MG63 (cell line): ENCODE measurements around the gene SCMH1. TPM values are rescaled to one million over a fixed set of nuclear protein-coding genes. Genes with fewer than 3 reads are reported as not detected.
A peak's percentile ranks its signal among the peaks of the same experiment; 100 is the strongest.
"Not testable (repeated sequence)": the region's sequence is repeated elsewhere in the genome, so short reads cannot be mapped to it uniquely, and the experiment has no call there.

Source experiments
- DNase-seq: peaks from one replicate; pipeline ENCODE4 v3.0.0-alpha.2; 2020
- H3K27me3 ChIP-seq: fragments of 250-450 bp; sonication (Bioruptor Pico); 2 replicates; pipeline ENCODE4 v1.5.1; 2020; ENCODE audit warnings: mild to moderate bottlenecking, moderate library complexity
- H3K36me3 ChIP-seq: fragments of 250-450 bp; sonication (Bioruptor Pico); 2 replicates; pipeline ENCODE4 v1.5.1; 2020; ENCODE audit warnings: mild to moderate bottlenecking, moderate library complexity
- H3K4me3 ChIP-seq: fragments of 250-450 bp; sonication (Bioruptor Pico); 2 replicates; pipeline ENCODE4 v1.5.1; 2020; ENCODE audit warnings: mild to moderate bottlenecking, moderate library complexity
- H3K9me3 ChIP-seq: fragments of 250-450 bp; sonication (Bioruptor Pico); 2 replicates; pipeline ENCODE4 v1.5.1; 2020; ENCODE audit warnings: mild to moderate bottlenecking, moderate library complexity
- total RNA-seq: library from RNA; depleted of rRNA; stranded (reverse); fragments of >200 nt; shearing (Covaris generic); gene quantifications from 2 replicates; pipeline ENCODE4 v1.2.3, GENCODE V29; 2014; ENCODE audit warnings: low replicate concordance

SCMH1 gene
- total RNA-seq, 1 experiment from 2014 or later: 11.5 TPM

GRCh38 chr1:41149570-41149969 is 92.5 kb downstream of the SCMH1 start:
- no peak for DNase-seq
- H3K4me3 ChIP-seq: no peak overlapping the region
- H3K27me3 ChIP-seq: no peaks in the 10 kb centered on the region
- H3K36me3 ChIP-seq: peaks cover 46% of the 10 kb centered on the region
- no peaks in the 10 kb centered on the region for H3K9me3 ChIP-seq

- Histone ChIP-seq H3K4me3 (no peak overlapping the region), H3K27me3 (no peaks in the 10 kb centered on the region), H3K9me3 (peaks cover 15% of the 10 kb centered on the region), H3K36me3 (peaks cover 58% of the 10 kb centered on the region)
- no peak for DNase-seq
These were observed 97.8 kb downstream of the SCMH1 start for GRCh38 chr1:41144285-41144684.

GRCh38 chr1:41138549-41138948 is 103.6 kb downstream of the SCMH1 start:
- Histone ChIP-seq H3K9me3 (peaks cover 19% of the 10 kb centered on the region), H3K36me3 (peaks cover 62% of the 10 kb centered on the region), H3K4me3 (no peak overlapping the region), H3K27me3 (no peaks in the 10 kb centered on the region)
- DNase-seq: no peak

- Histone ChIP-seq H3K27me3 (no peaks in the 10 kb centered on the region), H3K36me3 (peaks cover 59% of the 10 kb centered on the region), H3K4me3 (no peak overlapping the region), H3K9me3 (peaks cover 14% of the 10 kb centered on the region)
- DNase-seq: no peak
These were observed 106.7 kb downstream of the SCMH1 start for GRCh38 chr1:41135196-41135947.

GRCh38 chr1:41134325-41134724 is 107.8 kb downstream of the SCMH1 start:
- H3K9me3 ChIP-seq, H3K27me3 ChIP-seq, H3K4me3 ChIP-seq, DNase-seq: not testable (repeated sequence)
- peaks cover 50% of the 10 kb centered on the region for H3K36me3 ChIP-seq

GRCh38 chr1:41122851-41123518 is 119.1 kb downstream of the SCMH1 start:
- Histone ChIP-seq H3K27me3 (no peaks in the 10 kb centered on the region), H3K9me3 (no peaks in the 10 kb centered on the region), H3K4me3 (no peak overlapping the region), H3K36me3 (peaks cover 2% of the 10 kb centered on the region; the same call in 1 of the 2 replicates)
- DNase-seq: peak; percentile 59

- peaks cover 3% of the 10 kb centered on the region; the same call in 1 of the 2 replicates for H3K36me3 ChIP-seq
- H3K4me3 ChIP-seq: no peak overlapping the region
- no peaks in the 10 kb centered on the region for H3K27me3 ChIP-seq
- no peak for DNase-seq
- H3K9me3 ChIP-seq: no peaks in the 10 kb centered on the region
These were observed 120.0 kb downstream of the SCMH1 start for GRCh38 chr1:41122148-41122547.

GRCh38 chr1:41118645-41119044 is 123.5 kb downstream of the SCMH1 start:
- no peak for DNase-seq
- Histone ChIP-seq H3K27me3 (no peaks in the 10 kb centered on the region), H3K36me3 (peaks cover 16% of the 10 kb centered on the region), H3K4me3 (no peak overlapping the region), H3K9me3 (no peaks in the 10 kb centered on the region)

GRCh38 chr1:41117241-41117640 is 124.9 kb downstream of the SCMH1 start:
- not testable (repeated sequence) for DNase-seq, H3K9me3 ChIP-seq, H3K4me3 ChIP-seq, H3K27me3 ChIP-seq
- peaks cover 16% of the 10 kb centered on the region for H3K36me3 ChIP-seq

- no peak overlapping the region for H3K4me3 ChIP-seq
- peaks cover 32% of the 10 kb centered on the region for H3K36me3 ChIP-seq
- H3K9me3 ChIP-seq: no peaks in the 10 kb centered on the region
- no peaks in the 10 kb centered on the region for H3K27me3 ChIP-seq
- no peak for DNase-seq
These were observed 131.4 kb downstream of the SCMH1 start for GRCh38 chr1:41110736-41111135.

GRCh38 chr1:41110286-41110685 is 131.8 kb downstream of the SCMH1 start:
- Histone ChIP-seq H3K9me3 (no peaks in the 10 kb centered on the region), H3K27me3 (no peaks in the 10 kb centered on the region), H3K4me3 (no peak overlapping the region), H3K36me3 (peaks cover 32% of the 10 kb centered on the region)
- no peak for DNase-seq

GRCh38 chr1:41109310-41110197 is 132.6 kb downstream of the SCMH1 start:
- Histone ChIP-seq H3K36me3 (peaks cover 32% of the 10 kb centered on the region), H3K4me3 (no peak overlapping the region), H3K27me3 (no peaks in the 10 kb centered on the region), H3K9me3 (no peaks in the 10 kb centered on the region)
- DNase-seq: peak; percentile 53

GRCh38 chr1:41108696-41109275 is 133.3 kb downstream of the SCMH1 start:
- no peak overlapping the region for H3K4me3 ChIP-seq
- H3K9me3 ChIP-seq: no peaks in the 10 kb centered on the region
- peaks cover 32% of the 10 kb centered on the region for H3K36me3 ChIP-seq
- no peak for DNase-seq
- no peaks in the 10 kb centered on the region for H3K27me3 ChIP-seq

GRCh38 chr1:41103766-41104165 is 138.3 kb downstream of the SCMH1 start:
- DNase-seq: no peak
- H3K27me3 ChIP-seq: no peaks in the 10 kb centered on the region
- no peak overlapping the region for H3K4me3 ChIP-seq
- H3K36me3 ChIP-seq: peaks cover 21% of the 10 kb centered on the region
- no peaks in the 10 kb centered on the region for H3K9me3 ChIP-seq

GRCh38 chr1:41102653-41103052 is 139.5 kb downstream of the SCMH1 start:
- Histone ChIP-seq H3K4me3 (no peak overlapping the region), H3K27me3 (no peaks in the 10 kb centered on the region), H3K9me3 (no peaks in the 10 kb centered on the region), H3K36me3 (peaks cover 14% of the 10 kb centered on the region)
- no peak for DNase-seq

GRCh38 chr1:41101950-41102607 is 140.0 kb downstream of the SCMH1 start:
- no peaks in the 10 kb centered on the region for H3K27me3 ChIP-seq
- H3K9me3 ChIP-seq: no peaks in the 10 kb centered on the region
- H3K36me3 ChIP-seq: peaks cover 8% of the 10 kb centered on the region; the same call in 1 of the 2 replicates
- DNase-seq: peak; percentile 94
- H3K4me3 ChIP-seq: no peak overlapping the region
